ENCODE data around the gene TNFRSF12A.
A peak's percentile ranks its signal among the peaks of the same experiment; 100 is the strongest.

TNFRSF12A gene, protein sequence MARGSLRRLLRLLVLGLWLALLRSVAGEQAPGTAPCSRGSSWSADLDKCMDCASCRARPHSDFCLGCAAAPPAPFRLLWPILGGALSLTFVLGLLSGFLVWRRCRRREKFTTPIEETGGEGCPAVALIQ

DNA sequence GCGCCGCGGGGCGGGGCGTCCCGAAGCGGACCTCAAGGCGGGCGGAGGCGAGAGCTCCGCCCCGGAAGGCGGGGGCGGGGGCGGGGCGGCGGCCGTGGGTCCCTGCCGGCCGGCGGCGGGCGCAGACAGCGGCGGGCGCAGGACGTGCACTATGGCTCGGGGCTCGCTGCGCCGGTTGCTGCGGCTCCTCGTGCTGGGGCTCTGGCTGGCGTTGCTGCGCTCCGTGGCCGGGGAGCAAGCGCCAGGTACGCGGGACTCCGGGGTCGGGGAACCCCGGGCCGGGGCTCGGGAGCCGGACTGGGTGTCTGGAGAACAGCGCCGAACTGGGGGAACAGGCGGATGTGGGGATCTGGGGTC lies at the start of gene TNFRSF12A:
TNFRSF12A (plus strand) TSS at position 122 of the 357 bp plus-strand sequence; CDS start at position 152, 30 bp downstream.
- peak; percentile 87 for DNase-seq (ENCODE audit: low read depth)
- H3K4me3 ChIP-seq (ENCODE audit: low read length), result peak within 1 kb of the TSS; percentile 94
- TF ChIP-seq, protein P1, sequence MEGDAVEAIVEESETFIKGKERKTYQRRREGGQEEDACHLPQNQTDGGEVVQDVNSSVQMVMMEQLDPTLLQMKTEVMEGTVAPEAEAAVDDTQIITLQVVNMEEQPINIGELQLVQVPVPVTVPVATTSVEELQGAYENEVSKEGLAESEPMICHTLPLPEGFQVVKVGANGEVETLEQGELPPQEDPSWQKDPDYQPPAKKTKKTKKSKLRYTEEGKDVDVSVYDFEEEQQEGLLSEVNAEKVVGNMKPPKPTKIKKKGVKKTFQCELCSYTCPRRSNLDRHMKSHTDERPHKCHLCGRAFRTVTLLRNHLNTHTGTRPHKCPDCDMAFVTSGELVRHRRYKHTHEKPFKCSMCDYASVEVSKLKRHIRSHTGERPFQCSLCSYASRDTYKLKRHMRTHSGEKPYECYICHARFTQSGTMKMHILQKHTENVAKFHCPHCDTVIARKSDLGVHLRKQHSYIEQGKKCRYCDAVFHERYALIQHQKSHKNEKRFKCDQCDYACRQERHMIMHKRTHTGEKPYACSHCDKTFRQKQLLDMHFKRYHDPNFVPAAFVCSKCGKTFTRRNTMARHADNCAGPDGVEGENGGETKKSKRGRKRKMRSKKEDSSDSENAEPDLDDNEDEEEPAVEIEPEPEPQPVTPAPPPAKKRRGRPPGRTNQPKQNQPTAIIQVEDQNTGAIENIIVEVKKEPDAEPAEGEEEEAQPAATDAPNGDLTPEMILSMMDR (IDR thresholded peaks at IDR 0.05; ENCODE audit: insufficient read depth, low read depth, low read length, missing control alignments), result no peak

- TF ChIP-seq, protein P1 (IDR thresholded peaks at IDR 0.05; ENCODE audit: insufficient read depth, low read depth, low read length, missing control alignments), result no peak
- peak overlapping the region; percentile 47 for H3K4me3 ChIP-seq (ENCODE audit: low read length)
- DNase-seq (ENCODE audit: low read depth), result no peak
Observed at GRCh38 chr16:2970563-2970962, 49.6 kb upstream of the TNFRSF12A start.

GRCh38 chr16:2971134-2971984 lies 48.8 kb upstream of the TNFRSF12A start:
- no peak for DNase-seq (ENCODE audit: low read depth)
- H3K4me3 ChIP-seq (ENCODE audit: low read length), result no peak overlapping the region
- TF ChIP-seq, protein P1 (IDR thresholded peaks at IDR 0.05; ENCODE audit: insufficient read depth, low read depth, low read length, missing control alignments), result no peak

GRCh38 chr16:2971985-2972784 lies 48.0 kb upstream of the TNFRSF12A start:
- no peak for DNase-seq (ENCODE audit: low read depth)
- no peak overlapping the region for H3K4me3 ChIP-seq (ENCODE audit: low read length)
- TF ChIP-seq, protein P1 (IDR thresholded peaks at IDR 0.05; ENCODE audit: insufficient read depth, low read depth, low read length, missing control alignments), result no peak

- no peak overlapping the region for H3K4me3 ChIP-seq (ENCODE audit: low read length)
- TF ChIP-seq, protein P1 (IDR thresholded peaks at IDR 0.05; ENCODE audit: insufficient read depth, low read depth, low read length, missing control alignments), result no peak
- DNase-seq (ENCODE audit: low read depth), result no peak
Observed at GRCh38 chr16:2973093-2973492, 47.1 kb upstream of the TNFRSF12A start.

DNA sequence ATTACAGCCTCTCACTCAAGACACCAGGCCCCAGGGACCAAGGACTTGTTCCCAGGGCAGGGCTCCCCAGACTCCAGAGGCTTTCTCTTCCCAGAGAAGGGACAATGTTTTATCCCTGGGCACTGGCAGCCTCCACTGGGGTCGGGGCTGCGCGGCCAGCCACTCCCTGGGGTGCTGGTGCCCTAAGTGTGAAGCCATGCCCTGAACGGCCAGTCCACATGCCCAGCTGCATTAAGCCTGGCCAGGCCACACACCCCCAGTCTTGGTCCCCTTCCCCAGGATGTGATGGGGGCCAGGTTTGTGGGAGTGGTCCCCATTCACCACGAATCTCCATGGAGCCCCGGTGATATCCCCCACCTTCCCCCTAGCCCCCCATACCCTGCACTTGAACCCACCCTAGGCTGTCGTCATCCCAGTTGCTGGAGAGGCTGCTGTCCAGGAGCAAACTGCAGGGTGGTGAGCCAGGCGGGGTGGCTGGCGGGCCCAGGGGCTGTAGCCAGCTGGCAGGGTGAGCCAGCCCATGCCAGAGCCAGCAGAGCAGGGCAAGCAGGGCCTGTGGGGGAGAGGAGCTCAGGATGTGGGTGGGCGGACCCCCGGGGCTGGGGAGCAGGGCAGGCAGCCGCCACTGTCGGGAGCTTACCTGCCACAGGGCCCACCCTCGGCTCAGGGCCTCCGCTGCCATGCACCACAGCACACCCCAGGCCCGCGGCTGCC lies 46.4 kb upstream of the TNFRSF12A start:
- no peak overlapping the region for H3K4me3 ChIP-seq (ENCODE audit: low read length)
- DNase-seq (ENCODE audit: low read depth), result no peak
- TF ChIP-seq, protein P1 (IDR thresholded peaks at IDR 0.05; ENCODE audit: insufficient read depth, low read depth, low read length, missing control alignments), result no peak

Measured in epithelial cell of esophagus (primary cell).